CD4-positive, CD25-positive, alpha-beta regulatory T cell (primary cell): ENCODE data around the gene SFR1. TPM values are rescaled to one million over a fixed set of nuclear protein-coding genes. Genes with fewer than 3 reads are reported as not detected.

Experiments used
- ATAC-seq, 2 donors: fragments of 150-1000 bp; cut with Tn5 transposase; one replicate each; pipeline ENCODE4 v1.10.0; 2021; ENCODE audit warnings: low read depth in 2 of 2, moderate number of reproducible peaks in 2 of 2, moderate library complexity in 1 of 2
- DNase-seq, 3 donors: peaks; one replicate each; pipeline versions ENCODE4 v3.0.0 to v3.0.0-alpha.2; 2012 to 2022; ENCODE audit warnings: mixed read lengths in 1 of 3
- H3K27ac ChIP-seq: one replicate; pipeline ENCODE4 v1.7.0; 2013; ENCODE audit warnings: mild to moderate bottlenecking, low read length; ENCODE audit not compliant: insufficient read depth, poor library complexity, severe bottlenecking
- H3K27me3 ChIP-seq: one replicate; pipeline ENCODE4 v1.7.0; 2013; ENCODE audit warnings: low read length; ENCODE audit not compliant: control insufficient read depth, insufficient read depth
- H3K36me3 ChIP-seq: one replicate; pipeline ENCODE4 v1.7.0; 2013; ENCODE audit warnings: mild to moderate bottlenecking, low read length, moderate library complexity; ENCODE audit not compliant: control insufficient read depth, insufficient read depth
- H3K4me1 ChIP-seq: 2 replicates; pipeline ENCODE4 v1.7.0; 2013; ENCODE audit warnings: mild to moderate bottlenecking, low read length; ENCODE audit not compliant: insufficient read depth, control insufficient read depth, poor library complexity, severe bottlenecking
- H3K4me3 ChIP-seq: one replicate; pipeline ENCODE4 v1.7.0; 2013; ENCODE audit warnings: low read depth, mild to moderate bottlenecking, low read length, moderate library complexity
- H3K9me3 ChIP-seq, 2 experiments: 1 replicate in 1 of 2; 2 replicates in 1 of 2; pipeline ENCODE4 v1.7.0; 2013; ENCODE audit warnings: low read length in 2 of 2, mild to moderate bottlenecking in 1 of 2, moderate library complexity in 1 of 2; ENCODE audit not compliant: control insufficient read depth in 2 of 2
- H3K27ac Mint-ChIP-seq, 3 donors: one replicate each; pipeline ENCODE4 v1.8.0; 2020 to 2022; ENCODE audit warnings: mild to moderate bottlenecking in 3 of 3, mixed read lengths in 3 of 3, moderate library complexity in 2 of 3
- H3K27me3 Mint-ChIP-seq: one replicate; pipeline ENCODE4 v1.8.0; 2022; ENCODE audit warnings: mild to moderate bottlenecking, mixed read lengths
- H3K36me3 Mint-ChIP-seq: one replicate; pipeline ENCODE4 v1.8.0; 2020; ENCODE audit warnings: mixed read lengths
- H3K4me1 Mint-ChIP-seq, 4 donors: one replicate each; pipeline ENCODE4 v1.8.0; 2020 to 2022; ENCODE audit warnings: mixed read lengths in 4 of 4, mild to moderate bottlenecking in 1 of 4
- H3K4me3 Mint-ChIP-seq, 4 donors: one replicate each; pipeline ENCODE4 v1.8.0; 2020 to 2022; ENCODE audit warnings: mild to moderate bottlenecking in 4 of 4, mixed read lengths in 4 of 4, moderate library complexity in 3 of 4
- H3K9me3 Mint-ChIP-seq, 7 donors: one replicate each; pipeline ENCODE4 v1.8.0; 2020 to 2022; ENCODE audit warnings: mixed read lengths in 7 of 7, mild to moderate bottlenecking in 3 of 7, moderate library complexity in 2 of 7
- polyA plus RNA-seq, 4 donors: library from polyadenylated mRNA; unstranded; fragments of 300-500 nt; fragmentation: Illumina TruSeq; gene quantifications; one replicate each; pipeline ENCODE4 v1.2.3, GENCODE V29; 2021
- total RNA-seq: library from RNA; stranded (reverse); gene quantifications from one replicate; pipeline ENCODE4 v1.2.3, GENCODE V29; 2022

Gene SFR1
- total and polyA plus RNA-seq, 5 donors from 2014 or later = 12.9 to 19.6 (median 14.9) TPM

- DNase-seq (no peak), ATAC-seq (no peak)
- Mint-ChIP-seq H3K4me3 (no peak overlapping the region), H3K27ac (no peak overlapping the region), H3K4me1 (peaks cover 0 to 4% (median 0%) of the 10 kb centered on the region in 4 donors), H3K9me3 (peaks cover 0 to 1% (median 0%) of the 10 kb centered on the region in 7 donors), H3K36me3 (no peaks in the 10 kb centered on the region), H3K27me3 (peaks cover 36% of the 10 kb centered on the region)
- Histone ChIP-seq H3K27me3 (peaks cover 12% of the 10 kb centered on the region), H3K4me1 (no peaks in the 10 kb centered on the region), H3K4me3 (no peak overlapping the region), H3K36me3 (no peaks in the 10 kb centered on the region), H3K27ac (no peak overlapping the region), H3K9me3 (peaks cover 8% of the 10 kb centered on the region in 2 experiments)
Measured at GRCh38 chr10:104098358-104098925, 23.5 kb upstream of the SFR1 start.

GRCh38 chr10:104099269-104099668 lies 22.7 kb upstream of the SFR1 start:
- no peak for DNase-seq
- Mint-ChIP-seq H3K36me3 (no peaks in the 10 kb centered on the region), H3K27me3 (peaks cover 37% of the 10 kb centered on the region), H3K27ac (no peak overlapping the region), H3K4me1 (peaks cover 0 to 4% (median 0%) of the 10 kb centered on the region in 4 donors), H3K9me3 (peaks cover 0 to 1% (median 0%) of the 10 kb centered on the region in 7 donors), H3K4me3 (no peak overlapping the region)
- Histone ChIP-seq H3K27me3 (peaks cover 12% of the 10 kb centered on the region), H3K36me3 (no peaks in the 10 kb centered on the region), H3K9me3 (peaks cover 8% of the 10 kb centered on the region in 2 experiments), H3K4me3 (no peak overlapping the region), H3K27ac (no peak overlapping the region), H3K4me1 (no peaks in the 10 kb centered on the region)
- no peak for ATAC-seq

- peaks cover 12% of the 10 kb centered on the region for H3K27me3 ChIP-seq
- H3K4me3 ChIP-seq = no peak overlapping the region
- no peak overlapping the region for H3K27ac Mint-ChIP-seq
- H3K36me3 ChIP-seq = no peaks in the 10 kb centered on the region
- H3K4me1 ChIP-seq = no peaks in the 10 kb centered on the region
- H3K9me3 Mint-ChIP-seq = peaks cover 0 to 1% (median 0%) of the 10 kb centered on the region in 7 donors
- no peak overlapping the region for H3K27ac ChIP-seq
- DNase-seq (no peak), ATAC-seq (no peak)
- peaks cover 37% of the 10 kb centered on the region for H3K27me3 Mint-ChIP-seq
- peaks cover 8% of the 10 kb centered on the region in 2 experiments for H3K9me3 ChIP-seq
- H3K36me3 Mint-ChIP-seq = no peaks in the 10 kb centered on the region
- no peak overlapping the region for H3K4me3 Mint-ChIP-seq
- peaks cover 0 to 4% (median 0%) of the 10 kb centered on the region in 4 donors for H3K4me1 Mint-ChIP-seq
Measured at GRCh38 chr10:104099941-104100340, 22.0 kb upstream of the SFR1 start.

GRCh38 chr10:104100795-104101194 lies 21.2 kb upstream of the SFR1 start:
- no peaks in the 10 kb centered on the region for H3K36me3 Mint-ChIP-seq
- H3K4me3 Mint-ChIP-seq = no peak overlapping the region
- no peak for DNase-seq

GRCh38 chr10:104101902-104102301 lies 20.1 kb upstream of the SFR1 start:
- peaks cover 0 to 1% (median 0%) of the 10 kb centered on the region in 7 donors for H3K9me3 Mint-ChIP-seq
- Histone ChIP-seq H3K36me3 (no peaks in the 10 kb centered on the region), H3K4me1 (no peaks in the 10 kb centered on the region), H3K27ac (no peak overlapping the region), H3K4me3 (no peak overlapping the region), H3K27me3 (peaks cover 10% of the 10 kb centered on the region), H3K9me3 (peaks cover 5% of the 10 kb centered on the region in 2 experiments)
- ATAC-seq (no peak), DNase-seq (no peak)
- H3K36me3 Mint-ChIP-seq = no peaks in the 10 kb centered on the region
- peaks cover 31% of the 10 kb centered on the region for H3K27me3 Mint-ChIP-seq
- H3K4me1 Mint-ChIP-seq = peaks cover 0 to 4% (median 0%) of the 10 kb centered on the region in 4 donors
- no peak overlapping the region for H3K4me3 Mint-ChIP-seq
- no peak overlapping the region for H3K27ac Mint-ChIP-seq

More at GRCh38 chr10:104100795-104101194, 21.2 kb upstream of the SFR1 start:
- peaks cover 37% of the 10 kb centered on the region for H3K27me3 Mint-ChIP-seq
- no peak overlapping the region for H3K27ac Mint-ChIP-seq
- Histone ChIP-seq H3K27me3 (peaks cover 10% of the 10 kb centered on the region), H3K27ac (no peak overlapping the region), H3K9me3 (peaks cover 8% of the 10 kb centered on the region in 2 experiments), H3K4me1 (no peaks in the 10 kb centered on the region), H3K36me3 (no peaks in the 10 kb centered on the region), H3K4me3 (no peak overlapping the region)
- ATAC-seq = no peak
- peaks cover 0 to 4% (median 0%) of the 10 kb centered on the region in 4 donors for H3K4me1 Mint-ChIP-seq
- H3K9me3 Mint-ChIP-seq = peaks cover 0 to 1% (median 0%) of the 10 kb centered on the region in 7 donors

GRCh38 chr10:104103956-104104355 lies 18.0 kb upstream of the SFR1 start:
- H3K27ac Mint-ChIP-seq = no peak overlapping the region
- Histone ChIP-seq H3K4me1 (no peaks in the 10 kb centered on the region), H3K36me3 (no peaks in the 10 kb centered on the region), H3K27ac (no peak overlapping the region), H3K27me3 (peaks cover 1% of the 10 kb centered on the region), H3K9me3 (no peaks in the 10 kb centered on the region), H3K4me3 (no peak overlapping the region)
- H3K9me3 Mint-ChIP-seq = peaks cover 0 to 1% (median 0%) of the 10 kb centered on the region in 7 donors
- no peaks in the 10 kb centered on the region for H3K36me3 Mint-ChIP-seq
- H3K4me3 Mint-ChIP-seq = no peak overlapping the region
- ATAC-seq (no peak), DNase-seq (no peak)
- peaks cover 0 to 4% (median 0%) of the 10 kb centered on the region in 4 donors for H3K4me1 Mint-ChIP-seq
- peaks cover 21% of the 10 kb centered on the region for H3K27me3 Mint-ChIP-seq

GRCh38 chr10:104104418-104104817 lies 17.6 kb upstream of the SFR1 start:
- Mint-ChIP-seq H3K27ac (no peak overlapping the region), H3K4me3 (no peak overlapping the region), H3K27me3 (peaks cover 21% of the 10 kb centered on the region), H3K36me3 (no peaks in the 10 kb centered on the region), H3K9me3 (peaks cover 0 to 1% (median 0%) of the 10 kb centered on the region in 7 donors), H3K4me1 (peaks cover 0 to 4% (median 0%) of the 10 kb centered on the region in 4 donors)
- Histone ChIP-seq H3K4me3 (no peak overlapping the region), H3K9me3 (no peaks in the 10 kb centered on the region), H3K27me3 (no peaks in the 10 kb centered on the region), H3K27ac (no peak overlapping the region), H3K36me3 (no peaks in the 10 kb centered on the region), H3K4me1 (no peaks in the 10 kb centered on the region)
- DNase-seq (no peak), ATAC-seq (no peak)

- Histone ChIP-seq H3K36me3 (no peaks in the 10 kb centered on the region), H3K4me1 (no peaks in the 10 kb centered on the region), H3K4me3 (no peak overlapping the region), H3K27me3 (no peaks in the 10 kb centered on the region), H3K27ac (no peak overlapping the region), H3K9me3 (no peaks in the 10 kb centered on the region)
- Mint-ChIP-seq H3K36me3 (no peaks in the 10 kb centered on the region), H3K4me1 (peaks cover 0 to 4% (median 0%) of the 10 kb centered on the region in 4 donors), H3K27ac (no peak overlapping the region), H3K9me3 (peaks cover 0 to 1% (median 0%) of the 10 kb centered on the region in 7 donors), H3K4me3 (no peak overlapping the region), H3K27me3 (peaks cover 27% of the 10 kb centered on the region)
- DNase-seq (no peak), ATAC-seq (no peak)
Measured at GRCh38 chr10:104104926-104105325, 17.0 kb upstream of the SFR1 start.
